UCSD-AML1 (cell line): Measurements from ENCODE around the gene GTF2B.
"Not testable (repeated sequence)": the region's sequence is repeated elsewhere in the genome, so short reads cannot be mapped to it uniquely, and the experiment has no call there.

ENCODE experiments used
- DNase-seq: peaks from one replicate; lab custom pipeline; 2025; ENCODE audit not compliant: unreplicated experiment; lab: John Stamatoyannopoulos, UW

Gene GTF2B, protein sequence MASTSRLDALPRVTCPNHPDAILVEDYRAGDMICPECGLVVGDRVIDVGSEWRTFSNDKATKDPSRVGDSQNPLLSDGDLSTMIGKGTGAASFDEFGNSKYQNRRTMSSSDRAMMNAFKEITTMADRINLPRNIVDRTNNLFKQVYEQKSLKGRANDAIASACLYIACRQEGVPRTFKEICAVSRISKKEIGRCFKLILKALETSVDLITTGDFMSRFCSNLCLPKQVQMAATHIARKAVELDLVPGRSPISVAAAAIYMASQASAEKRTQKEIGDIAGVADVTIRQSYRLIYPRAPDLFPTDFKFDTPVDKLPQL

DNA sequence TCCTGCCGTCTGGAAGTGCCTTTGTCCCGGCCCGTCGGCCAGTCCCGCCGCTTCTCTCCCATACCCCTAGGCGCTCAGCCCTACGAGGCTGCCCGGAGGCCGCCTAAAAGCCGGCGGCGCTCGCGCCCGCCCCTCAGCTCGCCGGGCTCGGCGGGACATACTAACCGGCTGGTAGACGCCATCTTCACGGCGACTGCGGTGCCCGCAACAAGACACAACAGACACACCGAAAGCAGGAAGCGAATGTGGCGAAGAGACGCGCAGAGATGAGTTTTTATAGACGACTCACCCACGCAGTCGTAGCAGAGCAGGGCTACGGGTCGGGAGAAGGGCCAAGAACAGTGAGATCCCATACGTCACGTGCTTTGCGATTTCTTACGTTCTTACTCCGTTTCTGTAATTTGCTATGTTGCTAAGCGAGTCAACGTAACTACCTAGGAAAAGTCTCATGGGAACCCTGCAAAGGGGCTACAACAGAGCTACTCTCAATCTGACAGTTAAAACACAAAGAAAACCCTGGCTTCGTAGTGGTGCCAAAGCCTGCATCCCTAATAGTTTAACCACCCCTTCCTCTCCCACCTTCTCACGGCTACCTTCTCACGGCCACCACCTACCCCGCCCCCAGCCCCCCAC, at the start of gene GTF2B:
GTF2B (minus strand) TSS at position 250 of the 633 bp plus-strand sequence; CDS start at position 182, 68 bp downstream.
- peak; percentile 91 for DNase-seq

- not testable (repeated sequence) for DNase-seq
These were observed 47.2 kb upstream of the GTF2B start for GRCh38 chr1:88938528-88938927.

- no peak for DNase-seq
These were observed 45.5 kb upstream of the GTF2B start for GRCh38 chr1:88936760-88937342.

GRCh38 chr1:88936223-88936523, 44.8 kb upstream of the GTF2B start:
- DNase-seq = no peak

DNA sequence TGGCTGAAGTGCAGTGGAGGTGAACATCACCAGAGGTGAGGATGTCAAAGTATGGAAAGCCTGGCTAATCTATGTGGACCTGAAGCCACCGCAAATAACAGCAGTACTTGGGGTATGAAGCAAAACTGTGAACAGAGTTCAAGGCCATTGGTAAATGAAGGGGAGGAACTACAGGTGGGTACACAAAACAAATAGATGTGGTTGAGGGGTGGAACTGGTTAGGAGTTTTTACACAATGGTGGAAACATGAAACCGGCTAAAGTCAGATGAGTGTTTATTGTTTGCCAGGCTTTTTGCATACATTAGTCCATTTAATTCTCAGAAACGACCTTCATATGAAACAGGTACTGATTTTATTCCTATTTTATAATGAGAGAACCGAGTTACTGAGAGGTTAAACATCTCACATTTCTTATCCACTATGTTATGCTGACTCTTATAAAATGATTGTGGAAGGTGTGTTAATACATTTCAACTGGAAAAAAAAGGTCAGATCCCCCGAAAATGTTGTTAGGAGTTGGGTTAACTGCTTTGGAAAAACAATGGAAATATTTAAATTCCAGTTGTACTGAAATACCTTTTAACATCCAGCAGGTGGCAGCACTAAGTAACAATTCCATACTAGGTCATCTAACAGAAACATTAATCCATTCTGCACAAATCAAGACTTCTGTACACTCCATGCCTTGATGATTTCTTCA, 44.3 kb upstream of the GTF2B start:
- DNase-seq = no peak

- not testable (repeated sequence) for DNase-seq
These were observed 38.8 kb upstream of the GTF2B start for GRCh38 chr1:88930176-88930575.

DNA sequence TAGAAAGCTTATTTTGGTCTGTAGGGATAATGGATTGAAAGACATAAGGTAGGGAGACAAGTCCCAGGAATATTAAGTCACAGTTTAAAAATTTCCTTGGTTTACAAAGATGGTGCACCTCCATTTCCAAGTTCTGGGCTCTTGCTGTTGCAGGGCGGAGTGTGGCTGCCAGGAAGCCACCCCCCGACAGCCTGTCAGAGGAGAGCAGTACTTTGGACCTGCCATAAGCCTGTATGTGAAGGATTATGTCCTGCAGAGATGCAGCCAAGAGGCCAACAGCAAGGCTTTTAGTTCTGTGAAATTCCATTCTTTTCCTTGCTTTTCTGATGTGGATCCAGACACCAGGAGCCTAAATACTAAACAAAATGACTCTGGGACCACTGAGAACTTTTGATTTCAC, 31.9 kb upstream of the GTF2B start:
- no peak for DNase-seq

DNA sequence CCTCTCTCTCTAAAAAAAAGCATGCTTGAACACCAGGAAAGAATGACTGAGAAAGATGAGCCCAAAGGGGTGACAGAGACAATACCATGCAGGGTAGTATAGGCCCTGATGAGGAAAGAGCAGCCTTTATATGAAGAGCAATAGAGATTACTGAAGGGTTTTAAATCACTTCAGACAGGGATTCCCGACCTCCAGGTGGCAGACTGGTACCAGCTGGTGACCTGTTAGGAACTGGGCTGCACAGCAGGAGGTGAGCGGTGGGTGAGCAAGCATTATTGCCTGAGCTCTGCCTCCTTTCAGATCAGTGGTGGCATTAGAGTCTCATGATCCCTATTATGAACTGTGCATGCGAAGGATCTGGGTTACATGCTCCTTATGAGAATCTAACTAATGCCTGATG, 30.8 kb upstream of the GTF2B start:
- no peak for DNase-seq

DNA sequence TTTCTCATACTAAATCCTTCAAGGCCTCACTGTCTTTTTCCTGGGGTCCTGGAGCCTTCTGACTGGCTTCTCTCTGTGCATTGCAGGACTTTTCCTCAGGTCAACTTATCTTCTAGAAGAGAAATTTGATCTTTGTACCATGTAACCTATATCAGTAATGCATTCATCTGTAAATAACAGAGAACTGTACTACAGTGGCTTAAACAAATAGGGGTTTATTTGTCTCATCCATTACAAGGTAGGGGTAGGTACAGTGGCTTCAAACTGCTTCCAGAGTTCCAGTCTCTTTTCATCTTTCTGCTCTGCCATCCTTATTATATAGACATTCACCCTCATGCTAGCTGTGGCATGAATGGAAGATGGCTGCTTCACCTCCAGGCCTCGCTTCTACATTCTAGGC, 29.5 kb upstream of the GTF2B start:
- DNase-seq = no peak

GRCh38 chr1:88917321-88918025, 26.1 kb upstream of the GTF2B start:
- no peak for DNase-seq

DNA sequence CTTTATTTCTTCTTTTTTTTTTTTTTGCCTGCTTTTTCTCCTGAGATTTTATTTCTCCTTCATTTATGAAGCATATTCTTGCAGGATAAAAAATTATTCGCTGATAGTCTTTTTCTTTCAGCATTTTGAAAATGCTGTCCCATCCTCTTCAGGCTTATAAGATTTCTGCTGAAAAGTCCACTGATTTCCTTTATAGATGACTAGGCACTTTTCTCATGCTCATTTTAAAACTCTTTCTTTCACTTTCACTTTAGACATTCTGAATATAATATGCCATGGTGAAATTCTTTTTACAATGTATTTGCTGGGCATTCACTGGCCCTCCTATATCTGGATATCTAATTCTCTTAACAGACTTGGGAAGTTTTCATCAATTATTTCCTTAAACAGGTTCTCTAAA, 25.5 kb upstream of the GTF2B start:
- DNase-seq = no peak

GRCh38 chr1:88911800-88912199, 20.4 kb upstream of the GTF2B start:
- not testable (repeated sequence) for DNase-seq

- DNase-seq = no peak
These were observed 19.8 kb upstream of the GTF2B start for GRCh38 chr1:88911161-88911560.

DNA sequence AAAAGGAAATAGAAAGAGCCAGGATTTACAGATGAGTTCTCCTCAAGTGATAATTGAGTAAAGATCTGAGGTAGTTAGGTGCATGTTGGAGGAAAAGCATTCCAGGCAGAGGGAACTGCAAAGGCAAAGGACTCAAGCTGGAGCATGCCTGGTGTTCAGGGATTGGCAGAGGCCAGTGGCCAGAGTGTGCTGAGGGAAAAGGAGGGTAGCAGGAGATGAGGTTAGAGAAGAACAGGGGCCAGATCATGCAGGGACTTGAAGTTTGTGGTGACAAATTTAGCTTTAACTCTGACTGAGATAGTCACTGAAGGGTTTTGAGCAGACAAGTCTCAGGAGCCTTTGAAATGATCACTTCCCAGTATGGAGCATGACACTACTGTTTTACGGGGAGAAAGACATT, 19.0 kb upstream of the GTF2B start:
- no peak for DNase-seq

GRCh38 chr1:88900883-88901282, 9.5 kb upstream of the GTF2B start:
- no peak for DNase-seq

DNA sequence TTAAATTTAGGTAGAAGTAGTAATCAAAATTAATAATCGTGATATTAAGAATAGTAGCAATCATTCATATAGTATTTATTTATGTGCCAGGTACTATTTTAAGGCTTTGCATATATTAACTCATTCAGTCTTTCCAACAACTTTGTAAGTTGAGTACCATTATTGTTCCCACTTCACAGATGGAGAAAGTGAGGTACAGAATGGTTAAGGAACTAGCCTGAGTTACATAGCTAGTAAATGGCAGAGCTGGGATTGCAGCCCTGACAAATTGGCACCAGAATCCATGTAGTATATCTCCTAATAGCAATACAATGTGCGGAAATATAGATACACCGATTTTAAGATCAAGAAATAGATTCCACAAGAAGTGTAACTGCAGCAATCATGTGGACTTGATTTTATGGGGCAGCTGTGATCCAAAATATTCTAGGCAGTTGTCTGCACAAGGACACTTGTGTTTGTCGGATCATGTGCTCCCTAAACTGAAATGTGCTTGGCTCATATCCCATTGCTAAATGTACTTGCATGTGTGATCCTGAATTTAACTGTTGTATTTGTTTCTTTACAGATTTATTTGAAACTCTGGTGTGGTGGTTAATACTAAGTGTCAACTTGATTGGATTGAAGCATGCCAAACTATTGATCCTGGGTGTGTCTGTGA, 5.8 kb upstream of the GTF2B start:
- DNase-seq = no peak

- no peak for DNase-seq
These were observed 1.1 kb upstream of the GTF2B start for GRCh38 chr1:88892357-88892877.

DNA sequence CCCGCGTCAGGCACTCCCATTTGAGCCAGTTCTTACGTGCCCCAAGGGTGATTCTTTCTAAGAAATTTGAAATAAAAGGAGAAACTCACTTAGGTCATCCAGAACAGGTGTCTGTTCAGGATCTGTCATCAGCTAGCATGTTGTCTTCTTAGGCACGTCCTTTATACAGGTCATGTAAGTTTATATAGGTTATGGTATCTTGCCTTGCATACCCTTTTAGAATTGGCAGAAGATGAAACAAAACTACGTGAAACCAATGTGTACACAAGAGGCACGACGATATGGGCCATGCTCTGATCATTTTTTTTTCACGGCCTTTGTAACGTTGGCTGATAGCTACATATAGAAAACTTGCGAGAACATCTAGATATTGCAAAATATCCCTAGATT, 579 bp upstream of the GTF2B start:
- no peak for DNase-seq

DNA sequence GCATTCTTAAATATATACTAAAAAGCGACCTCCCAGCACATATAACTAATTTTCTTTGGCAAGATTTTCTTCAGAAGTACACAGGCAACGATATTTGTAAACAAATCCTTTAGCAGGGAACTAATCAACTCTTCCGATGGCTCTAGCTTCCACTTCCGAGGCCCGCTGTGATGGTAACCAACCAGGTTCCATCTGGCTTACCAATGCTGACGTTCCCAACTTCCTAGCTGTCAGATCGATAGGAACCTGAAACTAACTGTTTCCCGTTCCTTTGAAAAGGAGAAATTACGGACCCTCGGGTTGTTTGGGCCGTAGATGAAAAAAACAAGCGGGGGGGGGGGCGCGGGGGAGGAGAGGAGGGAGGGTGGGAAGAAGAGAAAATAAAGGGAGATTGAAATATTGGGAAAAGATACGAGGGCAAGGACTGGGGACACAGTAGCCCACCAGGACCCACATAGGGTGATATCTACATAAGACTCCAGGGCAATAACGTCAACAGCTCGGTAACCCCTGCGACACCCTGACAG, 513 bp downstream of the GTF2B start:
- DNase-seq = peak; percentile 30

DNA sequence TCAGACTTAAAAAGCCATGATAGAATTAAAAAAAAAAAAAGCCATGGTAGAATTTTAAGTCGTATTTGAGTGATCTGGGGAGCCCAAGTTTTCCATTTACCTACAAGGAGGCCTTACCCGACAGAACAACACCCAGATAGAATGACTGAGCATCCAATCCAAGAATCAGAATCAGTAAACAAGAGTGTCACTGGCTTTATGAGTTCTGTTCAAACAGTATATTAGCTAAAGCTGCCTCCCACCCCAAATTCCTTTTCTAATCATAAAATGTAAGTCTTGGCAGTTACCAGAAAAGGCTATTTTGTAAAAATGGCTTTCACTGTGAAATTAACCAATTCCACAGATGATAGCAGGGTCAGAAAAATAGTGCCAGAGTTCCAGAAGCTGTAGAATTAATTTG, 1.2 kb downstream of the GTF2B start:
- DNase-seq = no peak
